Fibroblast of lung (primary cell): ENCODE data around the gene PPIL6.

ENCODE experiments used
- CTCF ChIP-seq, 2 donors: IDR thresholded peaks in 1 of 2; conservative IDR thresholded peaks in 1 of 2; 1 replicate in 1 of 2; 2 replicates in 1 of 2; pipeline ENCODE4 v1.5.1; 2011 to 2012; ENCODE audit warnings: low read length in 2 of 2, control low read depth in 1 of 2, inconsistent platforms in 1 of 2, low read depth in 1 of 2, mild to moderate bottlenecking in 1 of 2
- EZH2 ChIP-seq: IDR thresholded peaks from 2 replicates; pipeline ENCODE4 v1.5.1; 2012; ENCODE audit warnings: low read length, control low read depth, mild to moderate bottlenecking; ENCODE audit errors: missing control alignments

DNA sequence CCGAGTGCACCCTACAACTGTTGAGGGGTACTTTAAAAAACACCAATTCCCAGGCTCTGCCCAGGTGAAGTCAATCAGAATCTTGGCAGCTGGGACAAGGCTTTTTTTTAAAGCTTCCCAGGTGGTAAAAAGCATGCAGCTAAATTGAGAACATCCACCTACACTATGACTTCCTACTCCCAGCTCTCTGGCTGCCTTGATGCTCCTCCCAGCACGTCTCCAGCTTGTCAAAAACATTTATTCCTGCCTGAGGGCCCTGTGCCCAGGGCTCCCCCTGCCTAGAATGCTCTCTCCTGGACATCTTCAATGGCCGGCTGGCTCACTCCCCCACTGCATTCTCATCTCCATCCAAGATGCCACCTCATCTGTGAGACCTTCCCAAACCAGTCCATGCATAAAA lies 32.7 kb upstream of the PPIL6 start:
- no peak for TF ChIP-seq CTCF (conservative IDR thresholded peaks at IDR 0.05 in 1 of 2, IDR thresholded peaks at IDR 0.05 in 1 of 2; ENCODE audit: low read depth in 1 of 2, low read length in 2 of 2)
- no peak for TF ChIP-seq EZH2
